ENCODE results near the gene KCNC1.

Gene KCNC1

DNA sequence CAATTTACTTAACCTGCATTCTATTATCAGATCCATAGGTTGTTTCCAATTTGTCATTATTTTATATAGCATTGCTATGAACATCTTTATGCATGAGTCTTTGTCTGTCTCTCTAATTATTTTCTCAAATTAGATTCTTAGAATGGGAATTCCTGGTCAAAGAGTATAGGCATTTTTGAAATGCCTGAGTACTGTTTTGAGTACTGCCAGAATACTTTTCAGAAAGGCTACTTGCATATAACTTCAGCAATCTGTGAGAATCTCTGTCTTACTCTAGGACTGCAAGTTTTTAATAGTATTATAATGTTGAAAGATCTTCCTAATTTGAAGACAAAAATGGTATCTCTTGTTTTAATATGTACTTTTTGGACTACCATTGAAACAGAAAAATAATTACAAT, 56.6 kb downstream of the KCNC1 start:
- Histone ChIP-seq H3K4me1 (ENCODE audit: insufficient read depth, low read length) (no peaks in the 10 kb centered on the region), H3K9ac (ENCODE audit: low read length) (no peak overlapping the region), H3K9me3 (ENCODE audit: low read length) (no peaks in the 10 kb centered on the region), H3K4me3 (ENCODE audit: low read depth in 1 of 2, low read length in 2 of 2) (no peak overlapping the region), H3K36me3 (ENCODE audit: insufficient read depth, low read length) (no peaks in the 10 kb centered on the region), H3K27ac (ENCODE audit: low read depth, low read length) (no peak overlapping the region), H3K27me3 (ENCODE audit: control insufficient read depth in 1 of 2, insufficient read depth in 2 of 2, low read length in 2 of 2) (no peaks in the 10 kb centered on the region)

DNA sequence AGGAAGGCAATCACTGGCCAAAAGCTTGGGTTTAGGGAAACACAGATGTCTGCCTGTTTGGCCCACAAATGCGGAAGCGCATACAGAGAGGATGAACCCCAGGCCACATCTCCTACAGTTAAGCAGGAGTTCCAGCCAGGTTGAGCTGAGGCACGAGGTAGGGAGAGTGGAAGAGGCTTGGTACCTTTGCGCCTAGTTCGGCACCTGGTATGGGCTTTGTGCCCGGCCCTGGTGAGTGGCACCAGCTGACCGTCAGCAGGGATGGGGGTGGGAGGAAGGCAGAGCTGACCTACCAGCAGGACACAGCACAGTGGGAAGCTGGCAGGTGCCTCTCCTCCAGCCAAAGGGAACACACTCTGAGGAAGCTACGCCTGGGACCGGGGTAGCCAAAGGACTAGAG, 57.6 kb downstream of the KCNC1 start:
- H3K9me3 ChIP-seq (ENCODE audit: low read length): no peaks in the 10 kb centered on the region
- H3K9ac ChIP-seq (ENCODE audit: low read length): no peak overlapping the region
- no peak overlapping the region for H3K4me3 ChIP-seq (ENCODE audit: low read depth in 1 of 2, low read length in 2 of 2)
- H3K36me3 ChIP-seq (ENCODE audit: insufficient read depth, low read length): no peaks in the 10 kb centered on the region
- H3K27ac ChIP-seq (ENCODE audit: low read depth, low read length): no peak overlapping the region
- H3K27me3 ChIP-seq (ENCODE audit: control insufficient read depth in 1 of 2, insufficient read depth in 2 of 2, low read length in 2 of 2): no peaks in the 10 kb centered on the region
- H3K4me1 ChIP-seq (ENCODE audit: insufficient read depth, low read length): no peaks in the 10 kb centered on the region

DNA sequence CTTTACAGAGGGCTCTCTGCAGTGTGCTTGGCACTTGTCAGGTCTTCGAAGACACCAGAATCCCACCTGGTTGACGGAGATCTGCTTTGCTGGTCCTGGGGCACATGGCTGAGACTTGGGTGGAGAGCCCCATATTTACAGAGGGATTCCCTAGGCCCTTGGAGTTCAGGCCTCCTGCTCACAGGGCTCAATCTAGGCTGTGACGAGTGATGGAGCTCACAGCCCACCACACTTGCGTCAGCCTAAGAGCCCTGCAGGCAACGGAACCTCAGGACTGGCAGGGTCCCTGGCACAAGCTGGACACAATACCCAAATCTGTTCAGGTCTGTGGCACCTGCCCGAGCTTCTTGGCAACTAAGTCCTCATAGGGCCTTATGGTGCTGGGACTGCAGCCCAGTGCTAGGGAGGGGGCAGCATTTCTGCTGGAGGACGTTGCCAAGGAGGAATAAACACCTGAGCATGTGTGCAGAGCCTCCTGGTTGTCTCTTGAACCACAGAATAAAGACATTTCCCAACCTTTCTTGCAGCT, 59.1 kb downstream of the KCNC1 start:
- Histone ChIP-seq H3K9me3 (ENCODE audit: low read length) (no peaks in the 10 kb centered on the region), H3K4me3 (ENCODE audit: low read depth in 1 of 2, low read length in 2 of 2) (no peak overlapping the region), H3K36me3 (ENCODE audit: insufficient read depth, low read length) (no peaks in the 10 kb centered on the region), H3K4me1 (ENCODE audit: insufficient read depth, low read length) (no peaks in the 10 kb centered on the region), H3K27me3 (ENCODE audit: control insufficient read depth in 1 of 2, insufficient read depth in 2 of 2, low read length in 2 of 2) (no peaks in the 10 kb centered on the region), H3K27ac (ENCODE audit: low read depth, low read length) (no peak overlapping the region), H3K9ac (ENCODE audit: low read length) (no peak overlapping the region)

DNA sequence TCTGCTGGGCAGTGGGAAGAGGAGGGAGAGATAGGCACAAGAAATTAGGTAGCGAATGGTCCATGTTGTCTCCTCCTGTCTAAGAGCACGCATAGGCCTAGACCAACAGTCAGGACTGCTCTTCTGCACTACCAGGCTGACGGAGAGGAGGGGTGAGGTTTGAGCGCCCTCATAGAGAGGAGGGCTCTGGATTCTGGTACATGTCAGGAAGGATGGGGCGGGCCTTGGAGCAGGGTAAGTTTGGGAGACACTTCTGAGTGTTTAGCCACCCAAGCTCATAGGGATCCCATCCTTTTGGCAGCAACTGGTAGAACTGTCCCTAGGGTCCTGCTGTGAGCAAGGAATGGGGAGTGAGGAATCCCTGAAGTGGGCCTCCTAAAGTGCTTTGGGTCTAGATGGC, 60.4 kb downstream of the KCNC1 start:
- Histone ChIP-seq H3K36me3 (ENCODE audit: insufficient read depth, low read length) (no peaks in the 10 kb centered on the region), H3K9me3 (ENCODE audit: low read length) (no peaks in the 10 kb centered on the region), H3K4me3 (ENCODE audit: low read depth in 1 of 2, low read length in 2 of 2) (no peak overlapping the region), H3K27me3 (ENCODE audit: control insufficient read depth in 1 of 2, insufficient read depth in 2 of 2, low read length in 2 of 2) (no peaks in the 10 kb centered on the region), H3K9ac (ENCODE audit: low read length) (no peak overlapping the region), H3K4me1 (ENCODE audit: insufficient read depth, low read length) (no peaks in the 10 kb centered on the region), H3K27ac (ENCODE audit: low read depth, low read length) (no peak overlapping the region)

DNA sequence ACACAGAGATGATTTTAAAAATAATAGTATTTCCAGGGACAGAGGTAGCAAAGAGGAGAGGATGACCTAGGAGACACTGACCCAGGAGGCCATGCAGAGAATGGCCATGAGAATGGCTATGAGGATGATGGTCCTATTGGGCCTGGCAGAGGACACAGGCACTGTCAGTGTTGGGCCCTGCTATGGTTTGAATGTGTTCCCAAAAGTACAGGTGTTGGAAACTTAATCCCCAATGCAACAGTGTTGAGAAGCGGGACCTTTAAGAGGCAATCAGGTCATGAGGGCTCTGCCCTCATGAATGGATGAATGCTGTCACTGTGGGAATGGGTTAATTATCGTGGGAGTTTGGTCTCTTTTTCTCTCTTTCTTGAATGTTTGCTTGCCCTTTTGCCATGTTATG, 61.6 kb downstream of the KCNC1 start:
- H3K27ac ChIP-seq (ENCODE audit: low read depth, low read length): no peak overlapping the region
- H3K27me3 ChIP-seq (ENCODE audit: control insufficient read depth in 1 of 2, insufficient read depth in 2 of 2, low read length in 2 of 2): no peaks in the 10 kb centered on the region
- H3K36me3 ChIP-seq (ENCODE audit: insufficient read depth, low read length): no peaks in the 10 kb centered on the region
- no peaks in the 10 kb centered on the region for H3K9me3 ChIP-seq (ENCODE audit: low read length)
- H3K4me3 ChIP-seq (ENCODE audit: low read depth in 1 of 2, low read length in 2 of 2): no peak overlapping the region
- no peaks in the 10 kb centered on the region for H3K4me1 ChIP-seq (ENCODE audit: insufficient read depth, low read length)
- no peak overlapping the region for H3K9ac ChIP-seq (ENCODE audit: low read length)

DNA sequence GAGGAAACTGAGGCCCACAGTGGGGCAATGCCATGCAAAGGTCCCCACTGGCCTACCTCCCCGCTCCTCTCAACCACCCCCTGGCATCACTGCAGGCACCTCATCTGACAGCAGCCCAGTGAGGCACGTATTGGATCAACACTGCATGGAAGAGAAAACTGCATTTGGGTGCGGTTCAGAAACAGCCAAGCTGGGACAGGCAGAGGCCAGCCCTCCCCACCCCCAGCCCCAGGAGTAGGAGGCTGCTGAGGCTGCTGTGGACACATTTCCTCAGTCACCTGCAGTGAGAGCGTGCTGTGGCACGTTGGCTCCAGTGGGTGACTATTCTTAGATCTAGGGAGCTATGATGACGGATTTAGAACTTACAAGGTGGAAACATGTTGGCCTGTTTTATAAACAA, 63.7 kb downstream of the KCNC1 start:
- Histone ChIP-seq H3K9ac (ENCODE audit: low read length) (no peak overlapping the region), H3K4me1 (ENCODE audit: insufficient read depth, low read length) (no peaks in the 10 kb centered on the region), H3K4me3 (ENCODE audit: low read depth in 1 of 2, low read length in 2 of 2) (no peak overlapping the region), H3K27ac (ENCODE audit: low read depth, low read length) (no peak overlapping the region), H3K36me3 (ENCODE audit: insufficient read depth, low read length) (no peaks in the 10 kb centered on the region), H3K9me3 (ENCODE audit: low read length) (no peaks in the 10 kb centered on the region), H3K27me3 (ENCODE audit: control insufficient read depth in 1 of 2, insufficient read depth in 2 of 2, low read length in 2 of 2) (no peaks in the 10 kb centered on the region)

DNA sequence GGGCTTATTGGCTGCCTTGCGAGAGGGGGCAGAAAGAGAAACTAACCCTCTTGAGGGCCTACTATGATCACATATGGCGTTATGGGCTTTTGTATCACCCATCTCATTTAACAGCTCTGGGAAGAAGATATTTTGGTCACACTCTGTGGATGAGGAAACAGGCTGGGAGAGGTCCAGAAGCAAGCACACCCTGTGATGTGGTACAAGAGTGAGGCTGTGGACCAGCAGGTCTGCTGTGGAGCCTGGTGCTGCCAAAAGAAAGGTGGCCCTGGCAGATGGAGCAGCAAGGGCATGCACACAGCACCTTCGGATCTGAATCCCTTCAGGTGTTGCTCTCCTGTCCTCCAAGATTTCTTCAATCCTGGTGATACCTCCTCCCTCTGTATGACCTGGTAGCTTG, 64.1 kb downstream of the KCNC1 start:
- Histone ChIP-seq H3K36me3 (ENCODE audit: insufficient read depth, low read length) (no peaks in the 10 kb centered on the region), H3K4me1 (ENCODE audit: insufficient read depth, low read length) (no peaks in the 10 kb centered on the region), H3K9ac (ENCODE audit: low read length) (no peak overlapping the region), H3K27me3 (ENCODE audit: control insufficient read depth in 1 of 2, insufficient read depth in 2 of 2, low read length in 2 of 2) (no peaks in the 10 kb centered on the region), H3K9me3 (ENCODE audit: low read length) (no peaks in the 10 kb centered on the region), H3K4me3 (ENCODE audit: low read depth in 1 of 2, low read length in 2 of 2) (no peak overlapping the region), H3K27ac (ENCODE audit: low read depth, low read length) (no peak overlapping the region)

DNA sequence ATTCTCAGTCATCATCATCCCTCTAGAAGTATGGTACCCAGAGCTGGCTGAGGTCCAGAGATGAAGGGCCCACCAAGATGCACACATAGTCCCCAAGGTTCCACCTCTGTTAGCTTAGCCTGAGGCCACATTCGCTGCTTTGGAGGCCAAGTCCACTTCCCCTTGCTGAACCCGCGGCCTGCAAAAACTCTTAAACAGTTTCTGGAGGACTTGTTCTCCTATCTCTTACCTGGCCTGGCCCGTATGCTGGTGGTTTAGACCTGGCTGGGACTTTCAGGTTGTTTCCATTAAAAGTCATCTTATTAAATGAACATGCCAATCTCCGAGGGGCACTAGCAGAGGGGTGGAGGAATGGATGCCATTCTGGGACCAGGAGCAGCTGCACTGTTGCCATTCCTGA, 64.6 kb downstream of the KCNC1 start:
- Histone ChIP-seq H3K27me3 (ENCODE audit: control insufficient read depth in 1 of 2, insufficient read depth in 2 of 2, low read length in 2 of 2) (no peaks in the 10 kb centered on the region), H3K4me1 (ENCODE audit: insufficient read depth, low read length) (no peaks in the 10 kb centered on the region), H3K4me3 (ENCODE audit: low read depth in 1 of 2, low read length in 2 of 2) (no peak overlapping the region), H3K27ac (ENCODE audit: low read depth, low read length) (no peak overlapping the region), H3K36me3 (ENCODE audit: insufficient read depth, low read length) (no peaks in the 10 kb centered on the region), H3K9ac (ENCODE audit: low read length) (no peak overlapping the region), H3K9me3 (ENCODE audit: low read length) (no peaks in the 10 kb centered on the region)

DNA sequence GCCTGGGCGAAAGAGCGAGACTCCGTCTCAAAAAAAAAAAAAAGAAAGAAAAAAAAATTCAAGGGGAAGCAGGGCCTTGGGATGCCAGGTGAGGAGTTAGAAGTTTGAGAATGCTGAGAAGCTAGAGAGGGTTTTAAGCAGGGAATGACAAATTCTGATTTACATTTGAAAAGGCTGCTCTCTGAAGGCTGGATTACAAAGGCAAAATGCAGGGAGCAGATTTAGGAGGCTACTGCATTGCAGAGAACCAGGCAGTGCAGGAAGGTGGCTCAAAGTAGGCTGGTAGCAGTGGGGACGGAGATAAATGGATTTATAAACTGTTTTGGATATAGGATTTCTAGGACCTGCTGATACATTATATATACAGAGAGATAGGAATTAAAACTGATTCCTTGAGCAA, 66.6 kb downstream of the KCNC1 start:
- H3K27ac ChIP-seq (ENCODE audit: low read depth, low read length): no peak overlapping the region
- H3K27me3 ChIP-seq (ENCODE audit: control insufficient read depth in 1 of 2, insufficient read depth in 2 of 2, low read length in 2 of 2): no peaks in the 10 kb centered on the region
- H3K36me3 ChIP-seq (ENCODE audit: insufficient read depth, low read length): no peaks in the 10 kb centered on the region
- H3K9me3 ChIP-seq (ENCODE audit: low read length): no peaks in the 10 kb centered on the region
- no peaks in the 10 kb centered on the region for H3K4me1 ChIP-seq (ENCODE audit: insufficient read depth, low read length)
- H3K4me3 ChIP-seq (ENCODE audit: low read depth in 1 of 2, low read length in 2 of 2): no peak overlapping the region
- no peak overlapping the region for H3K9ac ChIP-seq (ENCODE audit: low read length)

DNA sequence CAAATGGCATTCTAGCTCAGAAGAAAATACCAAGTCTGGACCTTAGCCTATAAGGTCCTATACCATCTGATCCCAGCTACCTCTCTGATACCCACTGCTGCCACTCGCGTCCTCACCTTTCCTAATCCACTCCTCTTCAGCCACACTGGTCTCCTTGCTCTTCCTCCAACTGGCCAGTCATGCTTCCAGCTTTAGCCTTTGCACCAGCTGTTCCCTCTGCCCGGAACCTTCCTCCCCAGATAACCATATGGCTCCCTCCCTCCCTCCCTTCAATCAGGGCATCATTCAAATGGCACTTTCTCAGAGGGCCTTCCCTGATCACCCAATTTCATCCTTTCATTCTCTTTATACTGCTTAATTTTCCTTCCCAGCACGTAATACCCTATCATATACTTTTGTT, 67.9 kb downstream of the KCNC1 start:
- Histone ChIP-seq H3K4me3 (ENCODE audit: low read depth in 1 of 2, low read length in 2 of 2) (no peak overlapping the region), H3K27ac (ENCODE audit: low read depth, low read length) (no peak overlapping the region)

DNA sequence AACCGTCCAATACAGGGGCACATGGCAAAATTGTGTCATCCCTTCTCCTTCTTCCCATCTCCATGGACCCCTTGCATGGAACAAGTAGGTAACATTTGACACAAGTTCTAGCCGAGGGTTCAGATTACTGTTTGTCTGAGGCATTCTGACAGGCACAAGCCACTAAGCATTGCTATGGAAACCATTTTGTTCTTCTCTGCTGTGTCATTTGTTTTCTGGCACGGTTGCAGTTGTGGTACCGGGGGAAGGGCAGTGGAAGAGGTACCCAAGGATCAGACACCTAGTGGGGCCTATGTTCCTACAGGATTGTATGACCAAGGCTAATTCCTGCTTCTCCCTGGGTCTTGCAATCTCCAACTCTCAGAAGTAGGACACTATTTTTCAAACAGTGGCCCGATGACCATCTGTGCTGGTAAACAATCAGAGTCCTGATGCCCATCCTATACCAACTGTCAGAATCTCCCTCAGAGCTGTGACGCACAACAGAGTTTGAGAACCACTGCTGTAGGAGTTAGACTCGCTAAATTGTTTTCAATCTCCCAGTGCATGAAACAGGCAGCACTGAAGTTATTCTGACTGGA, 69.3 kb downstream of the KCNC1 start:
- Histone ChIP-seq H3K27me3 (ENCODE audit: control insufficient read depth in 1 of 2, insufficient read depth in 2 of 2, low read length in 2 of 2) (no peaks in the 10 kb centered on the region), H3K4me3 (ENCODE audit: low read depth in 1 of 2, low read length in 2 of 2) (no peak overlapping the region), H3K9me3 (ENCODE audit: low read length) (no peaks in the 10 kb centered on the region), H3K36me3 (ENCODE audit: insufficient read depth, low read length) (no peaks in the 10 kb centered on the region), H3K4me1 (ENCODE audit: insufficient read depth, low read length) (no peaks in the 10 kb centered on the region), H3K27ac (ENCODE audit: low read depth, low read length) (no peak overlapping the region), H3K9ac (ENCODE audit: low read length) (no peak overlapping the region)

More for the DNA sequence above, 67.9 kb downstream of the KCNC1 start:
- Histone ChIP-seq H3K9me3 (ENCODE audit: low read length) (no peaks in the 10 kb centered on the region), H3K4me1 (ENCODE audit: insufficient read depth, low read length) (no peaks in the 10 kb centered on the region), H3K36me3 (ENCODE audit: insufficient read depth, low read length) (no peaks in the 10 kb centered on the region), H3K9ac (ENCODE audit: low read length) (no peak overlapping the region), H3K27me3 (ENCODE audit: control insufficient read depth in 1 of 2, insufficient read depth in 2 of 2, low read length in 2 of 2) (no peaks in the 10 kb centered on the region)

DNA sequence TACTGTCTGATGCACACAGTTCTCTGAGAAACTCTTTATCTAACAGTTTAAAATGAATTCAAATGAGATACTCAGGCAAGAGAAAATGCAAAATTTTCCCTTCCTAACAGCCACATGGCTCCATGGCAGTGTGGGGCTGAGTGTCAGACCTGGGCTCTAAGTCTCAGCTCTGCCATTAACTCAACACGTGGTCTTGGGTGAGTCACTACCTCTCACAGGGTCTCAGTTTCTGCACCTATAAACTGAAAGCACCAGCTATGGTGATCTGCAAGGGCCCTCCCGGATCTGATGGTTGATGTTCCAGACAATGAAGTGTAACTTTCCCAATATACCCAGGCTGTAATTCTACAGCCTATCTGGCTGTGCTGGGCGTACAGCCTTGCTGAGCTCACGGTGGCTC, 70.5 kb downstream of the KCNC1 start:
- no peak overlapping the region for H3K27ac ChIP-seq (ENCODE audit: low read depth, low read length)
- H3K4me1 ChIP-seq (ENCODE audit: insufficient read depth, low read length): no peaks in the 10 kb centered on the region
- no peaks in the 10 kb centered on the region for H3K27me3 ChIP-seq (ENCODE audit: control insufficient read depth in 1 of 2, insufficient read depth in 2 of 2, low read length in 2 of 2)
- no peaks in the 10 kb centered on the region for H3K36me3 ChIP-seq (ENCODE audit: insufficient read depth, low read length)
- H3K9me3 ChIP-seq (ENCODE audit: low read length): no peaks in the 10 kb centered on the region
- no peak overlapping the region for H3K4me3 ChIP-seq (ENCODE audit: low read depth in 1 of 2, low read length in 2 of 2)
- H3K9ac ChIP-seq (ENCODE audit: low read length): no peak overlapping the region
